MM.1S (cell line): ENCODE measurements around the gene SEMA3E.

Source experiments
- EZH2 ChIP-seq: fragments of 300-600 bp; sonication (generic); optimal IDR thresholded peaks from 2 replicates; pipeline ENCODE3; 2017; ENCODE audit warnings: low read depth, mild to moderate bottlenecking, antibody characterized with exemption, low read length, mixed read lengths
- TF ChIP-seq, protein P1 (sequence below): fragments of 300-600 bp; sonication (generic); IDR thresholded peaks from 2 replicates; pipeline ENCODE4 v1.5.1; 2016; ENCODE audit warnings: antibody characterized with exemption, low read length, mixed read lengths

- TF ChIP-seq, protein P1, sequence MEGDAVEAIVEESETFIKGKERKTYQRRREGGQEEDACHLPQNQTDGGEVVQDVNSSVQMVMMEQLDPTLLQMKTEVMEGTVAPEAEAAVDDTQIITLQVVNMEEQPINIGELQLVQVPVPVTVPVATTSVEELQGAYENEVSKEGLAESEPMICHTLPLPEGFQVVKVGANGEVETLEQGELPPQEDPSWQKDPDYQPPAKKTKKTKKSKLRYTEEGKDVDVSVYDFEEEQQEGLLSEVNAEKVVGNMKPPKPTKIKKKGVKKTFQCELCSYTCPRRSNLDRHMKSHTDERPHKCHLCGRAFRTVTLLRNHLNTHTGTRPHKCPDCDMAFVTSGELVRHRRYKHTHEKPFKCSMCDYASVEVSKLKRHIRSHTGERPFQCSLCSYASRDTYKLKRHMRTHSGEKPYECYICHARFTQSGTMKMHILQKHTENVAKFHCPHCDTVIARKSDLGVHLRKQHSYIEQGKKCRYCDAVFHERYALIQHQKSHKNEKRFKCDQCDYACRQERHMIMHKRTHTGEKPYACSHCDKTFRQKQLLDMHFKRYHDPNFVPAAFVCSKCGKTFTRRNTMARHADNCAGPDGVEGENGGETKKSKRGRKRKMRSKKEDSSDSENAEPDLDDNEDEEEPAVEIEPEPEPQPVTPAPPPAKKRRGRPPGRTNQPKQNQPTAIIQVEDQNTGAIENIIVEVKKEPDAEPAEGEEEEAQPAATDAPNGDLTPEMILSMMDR = no peak
- no peak for TF ChIP-seq EZH2
These were observed 102.4 kb downstream of the SEMA3E start for GRCh38 chr7:83546586-83546985.
